Tibial nerve (tissue), 4 donors: ENCODE results near the gene VCX2. TPM values are rescaled to one million over a fixed set of nuclear protein-coding genes. Genes with fewer than 3 reads are reported as not detected.

Experiments
- DNase-seq, 2 donors: peaks; one replicate each; pipeline ENCODE4 v3.0.0-alpha.2; 2019; ENCODE audit warnings: low spot score in 2 of 2
- H3K27ac ChIP-seq, 4 donors: fragments of 200-600 bp; sonication (generic) in 3 of 4; one replicate each; pipeline ENCODE4 v1.5.1; 2017 to 2019; ENCODE audit warnings: mild to moderate bottlenecking in 1 of 4
- H3K27me3 ChIP-seq, 2 donors: fragments of 200-600 bp; sonication (generic) in 1 of 2; one replicate each; pipeline versions ENCODE4 v1.5.1 to v1.6.0; 2017 to 2019
- H3K36me3 ChIP-seq, 3 donors: fragments of 200-600 bp; sonication (generic); one replicate each; pipeline ENCODE4 v1.5.1; 2018 to 2019
- H3K4me1 ChIP-seq, 4 donors: fragments of 200-600 bp; sonication (generic) in 3 of 4; one replicate each; pipeline ENCODE4 v1.5.1; 2017 to 2019
- H3K4me3 ChIP-seq, 4 donors: fragments of 200-600 bp; sonication (generic) in 3 of 4; one replicate each; pipeline ENCODE4 v1.5.1; 2017 to 2019; ENCODE audit warnings: mild to moderate bottlenecking in 1 of 4, moderate library complexity in 1 of 4
- H3K9me3 ChIP-seq, 4 donors: fragments of 200-600 bp; sonication (generic) in 3 of 4; one replicate each; pipeline ENCODE4 v1.5.1; 2017 to 2019
- CTCF ChIP-seq, 5 experiments: fragments of 200-600 bp in 3 of 5; fragments of 450-650 bp in 2 of 5; sonication (generic) in 3 of 5; IDR thresholded peaks; one replicate each; pipeline ENCODE4 v1.5.1; 2016 to 2019; ENCODE audit warnings: antibody characterized with exemption in 5 of 5, mild to moderate bottlenecking in 3 of 5, moderate library complexity in 2 of 5
- EP300 ChIP-seq, 2 donors: sonication (generic); formaldehyde crosslinking; IDR thresholded peaks; one replicate each; pipeline ENCODE4 v1.6.1; 2017; ENCODE audit warnings: antibody characterized with exemption in 2 of 2, mild to moderate bottlenecking in 1 of 2
- POLR2A ChIP-seq, 2 donors: fragments of 450-650 bp; IDR thresholded peaks; one replicate each; pipeline ENCODE4 v1.6.1; 2017; ENCODE audit warnings: antibody characterized with exemption in 2 of 2, mild to moderate bottlenecking in 2 of 2, moderate library complexity in 2 of 2
- WGBS, 2 donors: methylation state at CpG; one replicate each; pipeline ENCODE4 v1.1.5; 2018; 5-methylcytosine and 5-hydroxymethylcytosine counted together
- total RNA-seq, 4 donors: library from RNA; depleted of rRNA; stranded (reverse); fragments of >200 nt; gene quantifications; one replicate each; pipeline ENCODE4 v1.1.0, GENCODE V29; 2016

The VCX2 gene
- total RNA-seq, 4 donors from 2014 or later, result not detected

DNA sequence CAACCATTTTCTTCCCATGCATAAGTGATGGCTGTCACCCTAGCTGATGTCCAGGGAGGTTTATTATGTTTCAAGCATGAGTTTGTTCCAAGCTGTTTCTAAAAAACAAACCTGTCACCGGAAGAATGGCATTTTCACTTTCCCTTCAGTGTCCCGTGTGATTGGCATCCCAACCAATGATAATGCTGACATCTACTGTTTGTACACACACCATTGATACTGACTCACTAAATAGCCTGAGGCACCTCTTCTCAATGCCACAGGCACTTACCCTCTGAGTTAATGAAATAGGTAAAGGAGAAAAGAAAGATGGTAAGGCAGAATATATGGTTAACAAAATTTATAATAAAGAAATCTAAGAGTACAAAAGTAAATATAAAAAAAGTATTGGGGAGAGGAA is 23.1 kb upstream of the VCX2 start:
- H3K4me3 ChIP-seq, result no peak overlapping the region
- H3K36me3 ChIP-seq, result no peaks in the 10 kb centered on the region
- no peaks in the 10 kb centered on the region for H3K9me3 ChIP-seq
- H3K27ac ChIP-seq, result no peak overlapping the region
- TF ChIP-seq POLR2A (IDR thresholded peaks at IDR 0.05) (no peak), EP300 (IDR thresholded peaks at IDR 0.05) (no peak), CTCF (IDR thresholded peaks at IDR 0.05) (no peak)
- no peak for DNase-seq
- no peaks in the 10 kb centered on the region for H3K27me3 ChIP-seq
- H3K4me1 ChIP-seq, result no peaks in the 10 kb centered on the region
- WGBS, 2 donors, result 72 to 86% methylated on average over 2 of the region's 2 CpGs

DNA sequence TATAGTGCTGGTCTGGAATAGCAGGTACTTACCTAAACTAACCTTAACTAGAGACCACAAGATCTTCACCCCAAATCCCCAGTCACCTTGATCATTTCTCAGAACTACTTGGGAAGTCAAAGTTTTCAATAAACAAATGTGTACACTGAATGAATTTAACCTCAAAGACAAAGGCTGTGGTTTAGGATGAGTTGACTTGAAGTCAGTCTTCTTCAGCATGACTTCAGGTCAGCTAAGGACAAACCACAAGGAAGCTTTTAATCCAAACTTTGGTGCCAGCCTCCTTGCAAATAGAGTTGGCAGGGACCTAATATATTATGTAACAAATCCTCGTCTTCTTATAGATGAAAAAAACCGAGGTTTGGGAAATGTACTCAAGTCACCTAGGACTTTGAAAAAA is 21.2 kb upstream of the VCX2 start:
- DNase-seq, result no peak
- Histone ChIP-seq H3K4me3 (no peak overlapping the region), H3K36me3 (no peaks in the 10 kb centered on the region), H3K27me3 (no peaks in the 10 kb centered on the region), H3K27ac (no peak overlapping the region), H3K9me3 (no peaks in the 10 kb centered on the region), H3K4me1 (no peaks in the 10 kb centered on the region)
- WGBS, 2 donors, result 69 to 80% methylated on average over 2 of the region's 2 CpGs
- no peak for TF ChIP-seq CTCF (IDR thresholded peaks at IDR 0.05)
- no peak for TF ChIP-seq POLR2A (IDR thresholded peaks at IDR 0.05)
- no peak for TF ChIP-seq EP300 (IDR thresholded peaks at IDR 0.05)

- no peaks in the 10 kb centered on the region for H3K36me3 ChIP-seq
- no peak overlapping the region for H3K27ac ChIP-seq
- TF ChIP-seq EP300 (IDR thresholded peaks at IDR 0.05) (no peak), POLR2A (IDR thresholded peaks at IDR 0.05) (no peak), CTCF (IDR thresholded peaks at IDR 0.05) (no peak)
- 90 to 94% methylated on average over 7 to 8 of the region's 8 CpGs for WGBS, 2 donors
- no peaks in the 10 kb centered on the region for H3K4me1 ChIP-seq
- H3K27me3 ChIP-seq, result no peaks in the 10 kb centered on the region
- DNase-seq, result no peak
- H3K4me3 ChIP-seq, result no peak overlapping the region
- H3K9me3 ChIP-seq, result no peaks in the 10 kb centered on the region
These were observed 20.0 kb upstream of the VCX2 start for GRCh38 chrX:8191022-8191421.

- Histone ChIP-seq H3K27me3 (no peaks in the 10 kb centered on the region), H3K4me3 (no peak overlapping the region), H3K9me3 (no peaks in the 10 kb centered on the region), H3K27ac (no peak overlapping the region), H3K4me1 (no peaks in the 10 kb centered on the region), H3K36me3 (no peaks in the 10 kb centered on the region)
- WGBS, 2 donors, result 83 to 93% methylated on average over 4 of the region's 4 CpGs
- TF ChIP-seq EP300 (IDR thresholded peaks at IDR 0.05), result no peak
- TF ChIP-seq POLR2A (IDR thresholded peaks at IDR 0.05), result no peak
- no peak for TF ChIP-seq CTCF (IDR thresholded peaks at IDR 0.05)
- no peak for DNase-seq
These were observed 19.3 kb upstream of the VCX2 start for GRCh38 chrX:8190341-8190830.

GRCh38 chrX:8189096-8189830 is 18.2 kb upstream of the VCX2 start:
- TF ChIP-seq POLR2A (IDR thresholded peaks at IDR 0.05) (no peak), CTCF (IDR thresholded peaks at IDR 0.05) (no peak), EP300 (IDR thresholded peaks at IDR 0.05) (no peak)
- H3K36me3 ChIP-seq, result no peaks in the 10 kb centered on the region
- no peaks in the 10 kb centered on the region for H3K27me3 ChIP-seq
- no peak for DNase-seq
- H3K9me3 ChIP-seq, result no peaks in the 10 kb centered on the region
- no peak overlapping the region for H3K27ac ChIP-seq
- no peaks in the 10 kb centered on the region for H3K4me1 ChIP-seq
- no peak overlapping the region for H3K4me3 ChIP-seq
- WGBS, 2 donors, result 86 to 94% methylated on average over 6 of the region's 6 CpGs
